CD4-positive, alpha-beta T cell (primary cell): ENCODE data around the gene CYLC2. TPM values are rescaled to one million over a fixed set of nuclear protein-coding genes. Genes with fewer than 3 reads are reported as not detected.

Experiments
- ATAC-seq: fragments of 200-7000 bp; cut with Tn5 transposase; one replicate; pipeline ENCODE4 v1.10.0; 2022; ENCODE audit warnings: mild to moderate bottlenecking; ENCODE audit not compliant: poor library complexity
- CTCF ChIA-PET: fragments of 350-600 bp; sonication (Branson Sonifier 250); formaldehyde crosslinking; loops from one replicate; lab custom pipeline; 2021; ENCODE audit warnings: antibody characterized with exemption, inconsistent platforms; lab: Charles Lee
- POLR2A ChIA-PET: fragments of 350-600 bp; sonication (Branson Sonifier 250); formaldehyde crosslinking; loops from one replicate; lab custom pipeline; 2021; ENCODE audit warnings: antibody characterized with exemption, inconsistent platforms; lab: Charles Lee
- DNase-seq, 14 experiments: peaks; one replicate each; pipeline ENCODE4 v3.0.0-alpha.2; 2013 to 2020; ENCODE audit warnings: mixed read lengths in 2 of 14
- H3K27ac ChIP-seq, 2 donors: one replicate each; pipeline versions ENCODE4 v1.5.1 to v1.7.0; 2013; ENCODE audit warnings: low read length in 2 of 2, low read depth in 1 of 2, mild to moderate bottlenecking in 1 of 2
- H3K27me3 ChIP-seq, 2 experiments: 1 replicate in 1 of 2; 2 replicates in 1 of 2; pipeline versions ENCODE4 v1.6.1 to v1.7.0; 2013; ENCODE audit warnings: low read length in 2 of 2, control low read depth in 1 of 2, mild to moderate bottlenecking in 1 of 2, moderate library complexity in 1 of 2; ENCODE audit not compliant: insufficient read depth in 2 of 2, control insufficient read depth in 1 of 2
- H3K36me3 ChIP-seq: one replicate; pipeline ENCODE4 v1.6.1; 2013; ENCODE audit warnings: low read length, control low read depth; ENCODE audit not compliant: insufficient read depth
- H3K4me1 ChIP-seq: one replicate; pipeline ENCODE4 v1.6.1; 2013; ENCODE audit warnings: low read length, control low read depth; ENCODE audit not compliant: insufficient read depth
- H3K4me3 ChIP-seq: one replicate; pipeline ENCODE4 v1.5.1; 2013; ENCODE audit warnings: mild to moderate bottlenecking, low read length, moderate library complexity
- H3K9me3 ChIP-seq, 2 experiments: 1 replicate in 1 of 2; 2 replicates in 1 of 2; pipeline versions ENCODE4 v1.6.1 to v1.7.0; 2013; ENCODE audit warnings: low read length in 2 of 2, mild to moderate bottlenecking in 2 of 2, control low read depth in 1 of 2, moderate library complexity in 1 of 2; ENCODE audit not compliant: control insufficient read depth in 1 of 2, insufficient read depth in 1 of 2
- H3K27ac Mint-ChIP-seq: one replicate; pipeline ENCODE4 v1.8.0; 2020; ENCODE audit warnings: mixed read lengths
- H3K27me3 Mint-ChIP-seq: one replicate; pipeline ENCODE4 v1.8.0; 2021; ENCODE audit warnings: mixed read lengths
- H3K36me3 Mint-ChIP-seq: one replicate; pipeline ENCODE4 v1.8.0; 2021; ENCODE audit warnings: low read depth, mixed read lengths
- H3K4me1 Mint-ChIP-seq: one replicate; pipeline ENCODE4 v1.8.0; 2021; ENCODE audit warnings: low read depth, mixed read lengths
- H3K4me3 Mint-ChIP-seq: one replicate; pipeline ENCODE4 v1.8.0; 2020; ENCODE audit warnings: mild to moderate bottlenecking, mixed read lengths
- H3K9me3 Mint-ChIP-seq: one replicate; pipeline ENCODE4 v1.8.0; 2020; ENCODE audit warnings: mixed read lengths
- intact Hi-C, 2 experiments: fragments of 100-400 bp; cut with DNase I in 1 of 2; cut with micrococcal nuclease in 1 of 2; formaldehyde crosslinking; loops; one replicate each; pipeline versions ENCODE4 v1.15.1 to v1.9.0; 2023 to 2025; cut with DNase I, micrococcal nuclease
- total RNA-seq, 174 experiments: library from RNA in 2 of 174; stranded (reverse) in 2 of 174; gene quantifications; one replicate each; pipeline ENCODE4 v1.2.3 and lab custom pipeline; 2021 to 2026
- TF ChIP-seq, protein P1 (sequence below): fragments of 200-600 bp; IDR thresholded peaks from one replicate; pipeline ENCODE4 v1.8.0; 2022; ENCODE audit warnings: antibody characterized with exemption, mild to moderate bottlenecking

Gene CYLC2
- total RNA-seq, 2 experiments from 2014 or later: not detected

DNA sequence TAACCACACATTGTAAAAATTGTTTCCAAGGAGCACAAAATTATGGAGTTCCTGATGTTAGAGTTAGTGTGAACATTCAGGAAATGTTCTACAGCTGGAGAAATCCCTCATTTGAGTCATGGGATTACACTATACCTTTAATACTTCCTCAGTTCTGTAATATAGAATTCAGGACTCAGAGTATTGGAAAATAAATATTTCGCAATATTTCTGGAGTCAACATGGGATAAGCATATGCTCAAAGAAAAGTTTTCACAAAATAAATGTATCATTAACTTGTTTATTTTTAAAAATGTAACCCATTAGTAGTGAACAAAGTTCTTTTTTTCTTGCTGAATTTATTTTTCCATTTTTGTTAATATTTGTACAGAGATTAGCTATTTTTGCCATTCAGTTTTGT lies 8.6 kb downstream of the CYLC2 start:
- CTCF ChIA-PET: no interaction called here
- POLR2A ChIA-PET: no interaction called here
- TF ChIP-seq, protein P1, sequence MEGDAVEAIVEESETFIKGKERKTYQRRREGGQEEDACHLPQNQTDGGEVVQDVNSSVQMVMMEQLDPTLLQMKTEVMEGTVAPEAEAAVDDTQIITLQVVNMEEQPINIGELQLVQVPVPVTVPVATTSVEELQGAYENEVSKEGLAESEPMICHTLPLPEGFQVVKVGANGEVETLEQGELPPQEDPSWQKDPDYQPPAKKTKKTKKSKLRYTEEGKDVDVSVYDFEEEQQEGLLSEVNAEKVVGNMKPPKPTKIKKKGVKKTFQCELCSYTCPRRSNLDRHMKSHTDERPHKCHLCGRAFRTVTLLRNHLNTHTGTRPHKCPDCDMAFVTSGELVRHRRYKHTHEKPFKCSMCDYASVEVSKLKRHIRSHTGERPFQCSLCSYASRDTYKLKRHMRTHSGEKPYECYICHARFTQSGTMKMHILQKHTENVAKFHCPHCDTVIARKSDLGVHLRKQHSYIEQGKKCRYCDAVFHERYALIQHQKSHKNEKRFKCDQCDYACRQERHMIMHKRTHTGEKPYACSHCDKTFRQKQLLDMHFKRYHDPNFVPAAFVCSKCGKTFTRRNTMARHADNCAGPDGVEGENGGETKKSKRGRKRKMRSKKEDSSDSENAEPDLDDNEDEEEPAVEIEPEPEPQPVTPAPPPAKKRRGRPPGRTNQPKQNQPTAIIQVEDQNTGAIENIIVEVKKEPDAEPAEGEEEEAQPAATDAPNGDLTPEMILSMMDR: no peak
- H3K27ac ChIP-seq: no peak overlapping the region
- no peaks in the 10 kb centered on the region for H3K36me3 ChIP-seq
- ATAC-seq: no peak
- no peak for DNase-seq
- H3K9me3 Mint-ChIP-seq: no peaks in the 10 kb centered on the region
- no peak overlapping the region for H3K4me3 ChIP-seq
- H3K36me3 Mint-ChIP-seq: no peaks in the 10 kb centered on the region
- H3K4me1 Mint-ChIP-seq: no peaks in the 10 kb centered on the region
- H3K9me3 ChIP-seq: peaks cover 0 to 3% of the 10 kb centered on the region in 2 experiments
- H3K27ac Mint-ChIP-seq: no peak overlapping the region
- H3K4me3 Mint-ChIP-seq: no peak overlapping the region
- H3K27me3 Mint-ChIP-seq: no peaks in the 10 kb centered on the region
- H3K4me1 ChIP-seq: no peaks in the 10 kb centered on the region
- intact Hi-C loops: no loop called here
- no peaks in the 10 kb centered on the region for H3K27me3 ChIP-seq

DNA sequence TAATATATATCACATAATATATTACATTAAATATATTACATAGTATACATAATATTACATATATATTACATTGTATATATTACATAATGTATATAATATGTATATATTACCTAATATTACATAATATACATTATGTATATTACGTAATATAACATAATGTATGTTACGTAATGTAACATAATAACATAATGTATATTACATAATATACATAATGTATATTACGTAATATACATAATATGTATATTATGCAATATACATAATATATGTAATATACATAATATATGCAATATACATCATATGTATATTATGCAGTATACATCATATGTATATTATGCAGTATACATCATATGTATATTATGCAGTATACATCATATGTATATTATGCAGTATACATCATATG lies 19.1 kb downstream of the CYLC2 start:
- ATAC-seq (no peak), DNase-seq (no peak)
- H3K27ac Mint-ChIP-seq: no peak overlapping the region
- TF ChIP-seq, protein P1: no peak
- CTCF ChIA-PET: no interaction called here
- H3K4me3 Mint-ChIP-seq: no peak overlapping the region
- Histone ChIP-seq H3K36me3 (no peaks in the 10 kb centered on the region), H3K27ac (no peak overlapping the region), H3K4me1 (no peaks in the 10 kb centered on the region), H3K4me3 (no peak overlapping the region), H3K9me3 (no peaks in the 10 kb centered on the region), H3K27me3 (no peaks in the 10 kb centered on the region)
- intact Hi-C loops: no loop called here
- H3K27me3 Mint-ChIP-seq: no peaks in the 10 kb centered on the region
- no peaks in the 10 kb centered on the region for H3K36me3 Mint-ChIP-seq
- peaks cover 4% of the 10 kb centered on the region for H3K9me3 Mint-ChIP-seq
- H3K4me1 Mint-ChIP-seq: no peaks in the 10 kb centered on the region
- POLR2A ChIA-PET: no interaction called here

DNA sequence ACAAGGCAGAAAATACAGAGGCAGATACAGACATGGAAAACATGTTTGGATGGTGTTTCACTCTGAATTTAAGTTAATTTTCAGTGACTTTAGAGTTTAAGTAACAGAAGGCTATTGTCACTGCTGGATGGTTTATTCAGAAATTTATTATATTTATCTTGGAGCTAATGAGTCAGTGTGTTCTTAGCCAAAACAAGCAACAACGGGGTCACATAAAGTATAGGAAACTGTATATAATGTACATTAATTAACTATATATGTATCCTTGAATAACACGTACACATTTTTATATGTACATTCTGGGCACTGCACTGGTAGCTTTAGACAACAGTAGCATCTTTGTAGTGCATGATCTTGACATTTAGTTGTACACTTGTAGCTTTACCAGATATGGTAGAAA lies 30.7 kb downstream of the CYLC2 start:
- no peak for ATAC-seq
- ChIA-PET CTCF (no interaction called here), POLR2A (no interaction called here)
- peaks cover 10% of the 10 kb centered on the region for H3K9me3 Mint-ChIP-seq
- no peaks in the 10 kb centered on the region for H3K27me3 ChIP-seq
- no peak overlapping the region for H3K27ac ChIP-seq
- no peaks in the 10 kb centered on the region for H3K36me3 Mint-ChIP-seq
- no peak overlapping the region for H3K27ac Mint-ChIP-seq
- H3K4me3 Mint-ChIP-seq: no peak overlapping the region
- H3K4me1 Mint-ChIP-seq: no peaks in the 10 kb centered on the region
- no peaks in the 10 kb centered on the region for H3K27me3 Mint-ChIP-seq
- TF ChIP-seq, protein P1: no peak
- H3K9me3 ChIP-seq: no peaks in the 10 kb centered on the region
- no peak overlapping the region for H3K4me3 ChIP-seq
- intact Hi-C loops: no loop called here
- no peaks in the 10 kb centered on the region for H3K36me3 ChIP-seq
- H3K4me1 ChIP-seq: no peaks in the 10 kb centered on the region
- no peak for DNase-seq
